PC-3 (cell line): ENCODE results near the gene DTNB. TPM values are rescaled to one million over a fixed set of nuclear protein-coding genes. Genes with fewer than 3 reads are reported as not detected.
A peak's percentile ranks its signal among the peaks of the same experiment; 100 is the strongest.

ENCODE experiments used
- ATAC-seq: fragments of 200-7000 bp; cut with Tn5 transposase; 2 replicates; pipeline ENCODE4 v1.9.1; 2020; ENCODE audit warnings: mild to moderate bottlenecking, moderate library complexity
- BruUV-seq: library from RNA; stranded (reverse); fragments of 400-500 nt; replicated peaks from 2 replicates; lab custom pipeline; 2021; lab: Mats Ljungman, UMichigan
- CTCF ChIA-PET: fragments of 300-600 bp; sonication (Branson Sonifier 250); formaldehyde crosslinking; loops from one replicate; lab custom pipeline; 2022; ENCODE audit warnings: antibody characterized with exemption; lab: Charles Lee
- POLR2A ChIA-PET: fragments of 300-600 bp; sonication (Branson Sonifier 250); formaldehyde crosslinking; loops from one replicate; lab custom pipeline; 2022; ENCODE audit warnings: antibody characterized with exemption; ENCODE audit not compliant: unreplicated experiment; lab: Charles Lee
- DNase-seq: peaks from one replicate; pipeline ENCODE4 v3.0.0-alpha.2; 2015
- H2AFZ ChIP-seq: fragments of 300-600 bp; sonication (generic); 2 replicates; pipeline ENCODE4 v1.6.0; 2016; ENCODE audit warnings: antibody characterized with exemption, low read length
- H3F3A ChIP-seq: fragments of 300-600 bp; sonication (generic); one replicate; pipeline ENCODE4 v1.6.0; 2017; ENCODE audit warnings: antibody characterized with exemption, low read length, control low read depth, mild to moderate bottlenecking; ENCODE audit not compliant: unreplicated experiment
- H3K27ac ChIP-seq: fragments of 300-600 bp; sonication (generic); 2 replicates; pipeline ENCODE4 v1.5.1; 2016; ENCODE audit warnings: mild to moderate bottlenecking, low read length
- H3K27me3 ChIP-seq: fragments of 300-600 bp; sonication (generic); 2 replicates; pipeline ENCODE4 v1.6.1; 2016; ENCODE audit warnings: low read length, mixed read lengths
- H3K36me3 ChIP-seq: fragments of 300-600 bp; sonication (generic); 2 replicates; pipeline ENCODE4 v1.6.1; 2016; ENCODE audit warnings: low read depth, mixed run types, low read length, mixed read lengths
- H3K4me1 ChIP-seq: fragments of 300-600 bp; sonication (generic); 2 replicates; pipeline ENCODE4 v1.5.1; 2016; ENCODE audit warnings: low read length; ENCODE audit not compliant: insufficient read depth
- H3K4me2 ChIP-seq: fragments of 300-600 bp; sonication (generic); 2 replicates; pipeline ENCODE4 v1.6.0; 2016; ENCODE audit warnings: low read length
- H3K4me3 ChIP-seq: fragments of 300-600 bp; sonication (generic); 2 replicates; pipeline ENCODE4 v1.5.1; 2016; ENCODE audit warnings: mild to moderate bottlenecking, low read length, mixed read lengths
- H3K79me2 ChIP-seq: fragments of 300-600 bp; sonication (generic); 2 replicates; pipeline ENCODE4 v1.6.1; 2017; ENCODE audit warnings: low read length, mixed read lengths
- H3K9ac ChIP-seq: fragments of 300-600 bp; sonication (generic); 2 replicates; pipeline ENCODE4 v1.6.0; 2016; ENCODE audit warnings: mild to moderate bottlenecking, low read length
- H3K9me2 ChIP-seq: fragments of 300-600 bp; sonication (generic); replicated peaks from 2 replicates; pipeline ENCODE4 v1.6.1; 2016; ENCODE audit warnings: mixed run types, low read length, mixed read lengths
- H3K9me3 ChIP-seq: fragments of 300-600 bp; sonication (generic); 2 replicates; pipeline ENCODE4 v1.6.1; 2016; ENCODE audit warnings: low read length, mixed read lengths
- H4K20me1 ChIP-seq: fragments of 300-600 bp; sonication (generic); 2 replicates; pipeline ENCODE4 v1.6.1; 2016; ENCODE audit warnings: low read length, mixed read lengths
- EZH2 ChIP-seq: fragments of 300-600 bp; sonication (generic); IDR thresholded peaks from one replicate; pipeline ENCODE4 v1.6.1; 2017; ENCODE audit warnings: antibody characterized with exemption, mild to moderate bottlenecking, low read length; ENCODE audit not compliant: unreplicated experiment
- EZH2phosphoT487 ChIP-seq: fragments of 300-600 bp; sonication (generic); IDR thresholded peaks from 2 replicates; pipeline ENCODE4 v1.6.1; 2018; ENCODE audit warnings: mild to moderate bottlenecking, antibody characterized with exemption, low read length, borderline replicate concordance
- intact Hi-C: fragments of 100-400 bp; cut with micrococcal nuclease; formaldehyde crosslinking; loops from 2 replicates; pipeline ENCODE4 v1.9.0; 2023
- total RNA-seq: library from RNA; depleted of rRNA; stranded (reverse); fragments of >200 nt; gene quantifications from 2 replicates; pipeline ENCODE4 v1.2.3, GENCODE V29; 2014
- TF ChIP-seq, protein P1 (sequence below): fragments of 300-600 bp; sonication (generic); conservative IDR thresholded peaks from 2 replicates; pipeline ENCODE4 v1.5.1; 2017; ENCODE audit warnings: antibody characterized with exemption, low read depth, mild to moderate bottlenecking, low read length

DTNB gene
- total RNA-seq, 1 experiment from 2014 or later, result 23.1 TPM

DNA sequence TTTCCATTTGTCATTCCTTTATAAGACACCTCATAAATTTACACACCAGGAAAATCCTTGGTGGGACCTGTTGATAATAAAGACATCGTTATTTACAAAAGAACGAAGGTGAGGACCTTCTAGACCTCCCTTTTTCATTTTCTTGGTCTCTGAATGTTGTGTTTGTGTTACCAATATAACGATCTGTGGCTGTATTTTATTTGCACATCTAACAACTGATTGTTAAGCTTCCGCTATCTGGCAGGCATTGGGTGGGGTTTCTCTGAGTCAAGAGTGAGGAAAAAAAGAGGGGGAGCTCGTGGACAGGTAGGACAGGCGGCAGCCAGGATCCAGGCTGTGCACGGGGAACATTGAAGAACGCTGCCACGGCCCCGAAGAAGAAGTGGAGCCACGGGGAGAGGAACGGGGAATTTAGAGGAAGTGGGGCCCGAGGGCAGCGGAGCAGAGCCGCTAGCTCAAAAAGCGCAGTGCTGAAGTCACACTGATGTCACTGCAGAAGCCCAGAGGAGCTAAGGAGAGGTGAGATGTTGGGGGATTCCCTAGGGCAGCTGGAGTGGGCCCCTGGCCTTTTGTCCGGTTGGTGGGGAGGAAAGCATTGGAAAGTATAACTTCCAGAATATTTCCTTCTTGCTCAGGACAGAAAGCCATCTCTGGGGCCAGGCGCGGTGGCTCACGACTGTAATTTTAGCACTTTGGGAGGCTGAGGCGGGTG lies 310.8 kb downstream of the DTNB start:
- Histone ChIP-seq H3K79me2 (no peaks in the 10 kb centered on the region), H3K4me3 (peak overlapping the region; percentile 69), H4K20me1 (no peaks in the 10 kb centered on the region), H3K4me2 (peak overlapping the region; percentile 91), H3K36me3 (no peaks in the 10 kb centered on the region), H3F3A (no peaks in the 10 kb centered on the region), H3K9me2 (no peaks in the 10 kb centered on the region), H3K27ac (no peak overlapping the region), H2AFZ (peak overlapping the region; percentile 94), H3K4me1 (peaks cover 22% of the 10 kb centered on the region), H3K9me3 (no peaks in the 10 kb centered on the region), H3K27me3 (no peaks in the 10 kb centered on the region), H3K9ac (peak overlapping the region; percentile 38)
- ATAC-seq (peak; percentile 25), DNase-seq (peak; percentile 23)
- ChIA-PET POLR2A (interaction anchor here (0.9 kb wide), 1 partner anchor 9 kb away, joined by 5 read pairs; no protein-coding TSS in a partner anchor), CTCF (interaction anchor here (0.5 to 1.4 kb wide), 15 partner anchors 14 to 474 kb away, joined by 3 to 20 read pairs (median 6); no protein-coding TSS in a partner anchor)
- TF ChIP-seq, protein P1, sequence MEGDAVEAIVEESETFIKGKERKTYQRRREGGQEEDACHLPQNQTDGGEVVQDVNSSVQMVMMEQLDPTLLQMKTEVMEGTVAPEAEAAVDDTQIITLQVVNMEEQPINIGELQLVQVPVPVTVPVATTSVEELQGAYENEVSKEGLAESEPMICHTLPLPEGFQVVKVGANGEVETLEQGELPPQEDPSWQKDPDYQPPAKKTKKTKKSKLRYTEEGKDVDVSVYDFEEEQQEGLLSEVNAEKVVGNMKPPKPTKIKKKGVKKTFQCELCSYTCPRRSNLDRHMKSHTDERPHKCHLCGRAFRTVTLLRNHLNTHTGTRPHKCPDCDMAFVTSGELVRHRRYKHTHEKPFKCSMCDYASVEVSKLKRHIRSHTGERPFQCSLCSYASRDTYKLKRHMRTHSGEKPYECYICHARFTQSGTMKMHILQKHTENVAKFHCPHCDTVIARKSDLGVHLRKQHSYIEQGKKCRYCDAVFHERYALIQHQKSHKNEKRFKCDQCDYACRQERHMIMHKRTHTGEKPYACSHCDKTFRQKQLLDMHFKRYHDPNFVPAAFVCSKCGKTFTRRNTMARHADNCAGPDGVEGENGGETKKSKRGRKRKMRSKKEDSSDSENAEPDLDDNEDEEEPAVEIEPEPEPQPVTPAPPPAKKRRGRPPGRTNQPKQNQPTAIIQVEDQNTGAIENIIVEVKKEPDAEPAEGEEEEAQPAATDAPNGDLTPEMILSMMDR, result no peak
- no peak for TF ChIP-seq EZH2phosphoT487
- TF ChIP-seq EZH2, result no peak
- intact Hi-C loops, result loop anchor here (1.0 to 5.0 kb wide), 2 partner anchors 160 to 205 kb away; no protein-coding TSS in a partner anchor
- BruUV-seq, result TSS peak; percentile 77

DNA sequence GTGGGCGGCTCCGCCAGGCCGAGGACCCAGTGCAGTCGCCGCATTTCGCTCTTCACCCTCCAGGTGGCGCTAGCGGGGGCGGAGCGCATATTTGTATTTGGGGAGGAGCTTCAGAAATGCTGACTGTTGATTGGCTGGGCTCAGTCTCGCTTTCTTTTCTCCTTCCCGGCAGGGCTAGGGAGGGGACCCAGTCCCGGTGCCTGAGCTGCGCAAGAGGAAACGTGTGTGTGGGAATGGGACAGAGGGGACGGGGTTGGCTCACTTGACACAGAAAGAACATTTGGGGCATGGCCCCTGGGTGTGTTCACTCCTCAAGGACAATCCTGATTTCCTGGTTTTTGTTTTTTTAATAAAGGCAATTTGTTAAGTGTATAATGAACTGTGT lies 311.3 kb downstream of the DTNB start:
- Histone ChIP-seq H3K4me3 (peak overlapping the region; percentile 69), H2AFZ (peak overlapping the region; percentile 94), H3K4me1 (peaks cover 22% of the 10 kb centered on the region), H3K27ac (no peak overlapping the region), H3K27me3 (no peaks in the 10 kb centered on the region), H3K9me3 (no peaks in the 10 kb centered on the region), H3K79me2 (no peaks in the 10 kb centered on the region), H4K20me1 (no peaks in the 10 kb centered on the region), H3K4me2 (peak overlapping the region; percentile 91), H3F3A (no peaks in the 10 kb centered on the region), H3K9ac (peak overlapping the region; percentile 38), H3K9me2 (no peaks in the 10 kb centered on the region), H3K36me3 (no peaks in the 10 kb centered on the region)
- CTCF ChIA-PET, result interaction anchor here (0.5 to 1.4 kb wide), 15 partner anchors 14 to 474 kb away, joined by 3 to 20 read pairs (median 6); no protein-coding TSS in a partner anchor
- no TSS peak for BruUV-seq
- intact Hi-C loops, result loop anchor here (1.0 to 5.0 kb wide), 2 partner anchors 160 to 205 kb away; no protein-coding TSS in a partner anchor
- TF ChIP-seq EZH2phosphoT487, result no peak
- TF ChIP-seq, protein P1, result peak; percentile 88
- ATAC-seq (peak; percentile 98), DNase-seq (peak; percentile 95)
- POLR2A ChIA-PET, result interaction anchor here (0.9 kb wide), 1 partner anchor 9 kb away, joined by 5 read pairs; no protein-coding TSS in a partner anchor
